HCT116 (cell line): ENCODE results near the gene DDX24.

ENCODE experiments used
- ATF3 ChIP-seq: IDR thresholded peaks from 2 replicates; pipeline ENCODE4 v1.6.1; 2012
- CTCF ChIP-seq, 3 experiments: fragments of 200-600 bp in 1 of 3; sonication (generic) in 1 of 3; IDR thresholded peaks in 2 of 3; conservative IDR thresholded peaks in 1 of 3; 2 replicates each; pipeline ENCODE4 v1.5.1; 2012 to 2017; ENCODE audit warnings: low read depth in 2 of 3, low read length in 2 of 3, antibody characterized with exemption in 1 of 3, borderline replicate concordance in 1 of 3, control low read depth in 1 of 3, mild to moderate bottlenecking in 1 of 3, mixed read lengths in 1 of 3, mixed run types in 1 of 3, moderate library complexity in 1 of 3; ENCODE audit not compliant: insufficient read depth in 1 of 3
- EZH2 ChIP-seq: fragments of 200-600 bp; sonication (generic); IDR thresholded peaks from 2 replicates; pipeline ENCODE4 v1.6.1; 2017; ENCODE audit warnings: antibody characterized with exemption, mixed run types
- JUND ChIP-seq: IDR thresholded peaks from 2 replicates; pipeline ENCODE4 v1.6.1; 2012
- MAX ChIP-seq: IDR thresholded peaks from 2 replicates; pipeline ENCODE4 v1.6.1; 2012
- POLR2A ChIP-seq: IDR thresholded peaks from 2 replicates; pipeline ENCODE4 v1.7.0; 2011; ENCODE audit warnings: borderline replicate concordance; ENCODE audit not compliant: insufficient read depth, insufficient read length; ENCODE audit errors: extremely low read depth
- POLR2AphosphoS5 ChIP-seq: IDR thresholded peaks from 2 replicates; pipeline ENCODE4 v1.6.1; 2011; ENCODE audit warnings: mild to moderate bottlenecking, low read depth, low read length, moderate library complexity
- REST ChIP-seq: IDR thresholded peaks from 2 replicates; pipeline ENCODE4 v1.6.1; 2012; ENCODE audit warnings: low read depth
- SRF ChIP-seq: IDR thresholded peaks from 2 replicates; pipeline ENCODE4 v1.6.1; 2012; ENCODE audit warnings: low read depth
- TCF7L2 ChIP-seq: IDR thresholded peaks from 2 replicates; pipeline ENCODE4 v1.7.0; 2011; ENCODE audit warnings: borderline replicate concordance, inconsistent platforms; ENCODE audit not compliant: insufficient read depth, insufficient read length; ENCODE audit errors: extremely low read depth

- peak; percentile 34 to 42 (median 37); a peak in 4 of 6 replicates for TF ChIP-seq CTCF (IDR thresholded peaks at IDR 0.05 in 2 of 3, conservative IDR thresholded peaks at IDR 0.05 in 1 of 3; ENCODE audit: borderline replicate concordance in 1 of 3, insufficient read depth in 1 of 3, low read depth in 2 of 3, low read length in 2 of 3)
- TF ChIP-seq POLR2A, result no peak
- TF ChIP-seq EZH2, result no peak
- TF ChIP-seq POLR2AphosphoS5, result no peak
- TF ChIP-seq JUND, result no peak
- TF ChIP-seq MAX, result no peak
- no peak for TF ChIP-seq REST
- no peak for TF ChIP-seq SRF
- no peak for TF ChIP-seq TCF7L2
- TF ChIP-seq ATF3, result no peak
Measured at GRCh38 chr14:94051115-94051514, 29.9 kb downstream of the DDX24 start.
